Erythroblast (primary cell): ENCODE results near the gene TSTD1.

Experiments used
- GATA1 ChIP-seq: IDR thresholded peaks from 2 replicates; pipeline ENCODE4 v1.6.1; 2011; ENCODE audit warnings: low read depth, mild to moderate bottlenecking, control low read depth, low read length, moderate library complexity
- POLR2A ChIP-seq: IDR thresholded peaks from 2 replicates; pipeline ENCODE4 v1.6.1; 2011; ENCODE audit warnings: mild to moderate bottlenecking, low read length

DNA sequence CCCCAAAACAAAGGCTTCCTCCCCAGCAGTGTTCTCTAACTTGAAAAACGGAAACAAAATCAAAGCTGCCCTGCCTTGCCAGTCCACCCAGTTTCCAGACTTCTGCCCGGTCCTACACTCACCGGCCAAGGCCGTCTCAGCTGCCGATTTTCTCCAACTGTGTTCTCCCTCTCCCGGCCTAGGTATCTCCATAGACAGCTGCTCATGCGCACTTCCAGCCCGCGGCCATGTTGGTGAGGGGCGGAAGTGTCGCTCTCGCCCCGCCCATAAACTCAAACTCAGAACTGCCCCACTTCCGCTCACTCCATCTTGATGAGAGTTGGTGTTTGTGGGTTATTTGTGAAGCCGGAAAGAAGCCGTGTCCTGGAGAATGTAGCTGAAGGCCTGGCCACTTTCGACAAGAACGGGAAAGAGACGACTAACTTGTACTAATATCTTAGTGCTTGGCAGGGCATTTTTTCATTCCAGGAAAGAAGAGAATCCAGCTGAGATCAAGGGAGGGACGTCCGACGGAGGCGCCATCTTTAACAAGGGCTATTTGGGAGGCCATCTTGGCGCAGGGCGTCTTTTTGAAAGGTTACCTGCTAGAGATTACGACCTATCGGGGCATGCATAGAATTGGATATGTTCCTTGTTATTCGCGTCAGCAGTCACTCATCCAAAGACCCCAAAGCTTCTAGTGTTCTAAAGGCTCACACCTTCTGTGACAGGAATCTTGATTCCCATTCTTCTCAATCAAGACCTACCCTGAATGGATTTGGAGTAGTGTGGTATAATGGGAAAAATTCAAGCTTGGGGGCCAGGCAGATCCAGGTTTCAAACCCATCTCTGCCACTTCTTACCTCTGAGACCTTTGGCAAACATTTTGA lies 7.2 kb upstream of the TSTD1 start, which contains the start of gene USF1:
- TF ChIP-seq POLR2A, result peak; percentile 96
- TF ChIP-seq GATA1, result no peak
